UCSD-AML1 (cell line): Measurements from ENCODE around the gene VGLL4.

Experiments
- DNase-seq: peaks from one replicate; lab custom pipeline; 2025; ENCODE audit not compliant: unreplicated experiment; lab: John Stamatoyannopoulos, UW

VGLL4 gene

DNA sequence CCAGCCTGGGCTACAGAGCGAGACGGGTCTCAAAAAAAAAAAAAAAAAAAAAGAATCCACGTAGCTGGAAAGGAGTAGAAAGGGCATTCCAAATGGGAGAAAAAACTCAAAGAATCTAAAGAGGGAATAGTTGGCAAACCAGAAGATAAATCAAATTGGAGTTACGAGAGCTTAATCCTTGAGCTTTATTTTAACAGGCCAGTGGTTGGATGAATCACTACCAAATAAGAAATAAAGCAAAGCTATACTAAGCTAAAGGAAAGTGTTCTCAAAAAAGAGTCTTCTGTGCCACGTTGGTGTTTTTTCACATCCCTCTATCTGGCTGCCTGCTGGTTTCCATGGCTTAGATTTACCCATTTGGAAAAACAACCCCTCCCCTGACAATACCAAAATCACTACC is 14.0 kb downstream of the VGLL4 start:
- no peak for DNase-seq

- no peak for DNase-seq
Observed at GRCh38 chr3:11627612-11628011, 16.1 kb downstream of the VGLL4 start.

DNA sequence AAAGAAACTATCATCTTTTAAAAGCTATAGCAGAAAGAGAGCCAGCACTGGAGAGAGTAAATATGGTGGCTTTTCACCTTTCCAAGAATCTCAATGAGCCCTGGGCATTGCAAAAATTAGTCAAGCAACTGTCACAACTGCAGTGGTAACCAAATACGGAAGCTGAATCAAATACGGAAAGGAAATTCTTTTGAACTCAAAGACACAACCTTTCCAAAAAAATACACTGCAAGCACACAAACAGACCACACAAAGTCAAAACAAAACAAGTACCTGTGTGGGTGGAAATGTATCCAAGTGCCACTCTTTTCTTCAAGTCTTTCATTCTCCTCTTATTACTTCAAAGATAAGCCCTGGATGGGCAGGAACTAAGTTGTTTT is 17.6 kb downstream of the VGLL4 start:
- DNase-seq, result no peak

- DNase-seq, result no peak
Observed at GRCh38 chr3:11625376-11626083, 18.2 kb downstream of the VGLL4 start.

DNA sequence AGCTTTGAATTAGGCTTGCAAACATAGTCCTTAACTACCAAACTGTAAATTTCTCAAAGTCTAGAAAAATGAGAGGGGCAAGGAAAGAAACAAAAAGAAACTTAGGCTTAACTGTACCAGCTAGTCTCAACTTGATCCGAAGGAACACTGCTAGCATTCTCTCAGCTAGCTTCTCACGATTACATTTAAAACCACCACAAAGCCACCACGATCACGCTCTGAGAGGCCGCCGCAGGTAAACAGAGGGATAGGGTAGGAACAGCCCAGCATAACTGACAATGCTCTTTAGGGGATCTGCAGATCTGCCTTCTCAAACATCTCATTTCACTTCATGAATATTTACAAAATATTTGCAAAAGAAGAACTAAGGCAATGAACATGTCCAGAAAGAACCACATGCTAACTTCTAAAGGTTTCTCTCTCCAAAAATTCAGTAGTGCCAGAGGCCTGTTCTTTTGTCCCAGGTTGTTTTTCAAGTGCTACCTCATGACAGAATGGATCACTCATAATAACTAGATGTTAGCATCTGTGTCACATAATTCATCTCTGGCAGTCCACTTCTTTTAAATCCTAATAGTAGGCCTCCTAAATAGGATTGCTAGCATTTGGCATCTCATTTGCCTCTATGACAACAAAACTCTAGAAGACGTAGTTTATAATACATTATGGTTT is 18.9 kb downstream of the VGLL4 start:
- no peak for DNase-seq

GRCh38 chr3:11624161-11624560 is 19.6 kb downstream of the VGLL4 start:
- DNase-seq, result no peak

GRCh38 chr3:11622586-11623550 is 20.8 kb downstream of the VGLL4 start:
- DNase-seq, result no peak

- no peak for DNase-seq
Observed at GRCh38 chr3:11621077-11621476, 22.6 kb downstream of the VGLL4 start.

- no peak for DNase-seq
Observed at GRCh38 chr3:11619946-11620652, 23.6 kb downstream of the VGLL4 start.

DNA sequence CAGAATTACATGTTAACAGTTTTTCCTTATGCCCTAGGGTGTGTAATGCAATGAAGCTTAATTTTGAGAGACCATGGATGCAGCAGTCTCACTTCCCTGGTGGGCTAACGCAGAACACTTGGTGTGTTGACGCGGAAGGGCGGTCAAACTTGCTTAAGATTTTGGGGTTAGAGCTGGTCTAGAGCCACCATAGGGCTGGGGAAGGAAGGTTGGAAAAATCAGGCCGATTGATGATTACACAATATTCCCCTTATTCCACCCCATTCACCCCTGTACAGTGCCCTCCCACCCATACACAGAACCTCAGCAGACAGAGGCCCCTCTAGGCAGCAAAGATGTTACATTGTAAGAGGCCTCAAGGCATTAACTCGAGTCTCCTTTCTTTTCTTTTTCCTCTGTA is 24.3 kb downstream of the VGLL4 start:
- DNase-seq, result no peak

DNA sequence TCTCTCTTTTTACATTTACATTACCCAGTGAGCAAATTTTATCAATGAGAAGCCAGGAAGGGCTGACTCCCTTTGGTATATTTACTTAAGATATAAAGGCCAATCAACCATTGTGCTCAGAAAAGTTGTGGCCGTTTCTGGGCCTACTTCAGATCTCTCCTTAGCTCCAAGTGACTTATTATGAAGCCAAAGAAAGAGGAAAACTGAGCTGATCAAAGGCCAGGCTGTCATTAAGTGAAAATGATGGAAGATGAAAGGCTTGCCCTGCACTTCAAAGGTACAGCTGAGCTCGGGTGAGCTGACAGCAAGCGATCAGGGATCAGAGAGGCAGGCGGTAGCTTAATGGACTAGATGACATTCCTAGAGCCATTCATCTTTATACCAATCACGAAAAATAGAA is 24.8 kb downstream of the VGLL4 start:
- DNase-seq, result no peak

DNA sequence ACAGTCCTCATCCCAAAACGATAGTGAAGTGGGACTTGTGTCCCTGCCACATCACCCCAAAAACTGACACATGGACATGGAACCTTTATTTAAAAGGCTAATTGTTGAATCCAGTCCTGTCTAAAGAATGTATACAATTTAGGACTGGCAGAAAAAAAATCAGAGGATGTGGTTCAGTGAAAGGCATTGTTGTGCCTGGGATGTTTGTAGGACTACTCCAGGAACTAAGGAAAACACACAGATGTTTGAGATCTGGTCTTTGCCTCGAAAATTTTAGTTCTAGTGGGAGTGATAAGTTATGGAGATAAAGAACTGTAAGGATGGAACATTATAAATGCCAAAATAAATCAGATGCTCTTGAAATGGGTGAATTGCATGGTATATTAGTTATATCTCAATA is 27.2 kb downstream of the VGLL4 start:
- DNase-seq, result no peak

GRCh38 chr3:11613851-11614487 is 29.7 kb downstream of the VGLL4 start:
- no peak for DNase-seq

GRCh38 chr3:11613319-11613718 is 30.4 kb downstream of the VGLL4 start:
- no peak for DNase-seq

- DNase-seq, result no peak
Observed at GRCh38 chr3:11612515-11613188, 31.1 kb downstream of the VGLL4 start.

GRCh38 chr3:11611341-11611799 is 32.3 kb downstream of the VGLL4 start:
- DNase-seq, result no peak

DNA sequence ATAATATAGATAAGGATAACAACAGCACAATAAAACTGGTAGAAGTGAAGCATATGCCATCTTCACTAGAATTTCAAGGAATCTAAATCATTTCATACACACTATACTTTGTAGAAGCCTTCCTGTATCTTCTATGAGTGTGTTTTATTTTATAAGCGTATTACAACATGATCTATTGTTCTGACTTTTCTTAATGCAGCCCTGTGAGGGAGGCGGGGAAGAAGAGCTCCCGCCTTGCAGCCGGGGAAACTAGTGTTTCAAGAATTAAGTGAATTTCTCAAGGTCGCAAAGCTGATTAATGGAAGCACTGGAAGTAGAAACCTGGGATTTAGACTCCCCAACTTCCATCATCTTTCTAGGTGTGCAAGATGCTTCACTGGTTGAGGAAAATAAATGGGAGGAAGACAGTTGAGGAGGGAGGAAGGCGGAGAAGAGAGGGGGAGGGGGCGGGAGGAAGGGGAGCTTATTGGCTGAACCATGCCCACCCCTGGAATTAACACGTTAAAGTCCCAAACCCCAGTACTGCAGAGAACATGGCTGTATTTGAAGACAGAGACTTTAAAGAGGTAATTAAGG is 32.9 kb downstream of the VGLL4 start:
- no peak for DNase-seq

DNA sequence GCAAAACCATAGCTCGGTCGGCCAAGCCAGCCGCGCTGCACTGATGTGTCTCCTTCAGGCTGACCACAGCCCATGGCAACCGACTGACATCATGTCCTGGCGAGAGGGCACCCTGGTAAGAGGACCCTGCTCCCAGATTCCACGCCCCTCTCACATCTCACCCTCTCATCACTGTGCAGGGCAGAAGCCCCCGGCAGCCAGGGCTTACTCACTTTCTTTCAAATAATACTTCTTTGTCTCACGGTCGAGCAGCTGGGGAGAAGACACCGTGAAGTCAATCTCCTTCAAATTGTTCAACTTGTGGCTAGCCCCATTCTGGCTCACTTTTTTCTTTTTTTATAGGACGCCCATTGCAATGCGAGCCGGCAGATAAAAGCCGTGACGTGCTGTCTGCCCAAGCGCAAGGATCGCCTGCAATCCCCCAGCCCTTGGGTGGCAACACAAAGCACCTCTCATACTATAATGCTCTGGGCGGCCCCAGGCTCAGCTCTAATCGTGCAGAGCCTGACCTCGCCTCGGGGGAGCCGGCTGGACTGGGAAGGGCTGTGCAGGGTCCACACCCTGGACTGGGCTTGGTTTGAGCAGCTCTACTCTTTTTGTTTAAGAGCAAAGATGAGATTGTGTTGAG is 33.6 kb downstream of the VGLL4 start:
- DNase-seq, result no peak

DNA sequence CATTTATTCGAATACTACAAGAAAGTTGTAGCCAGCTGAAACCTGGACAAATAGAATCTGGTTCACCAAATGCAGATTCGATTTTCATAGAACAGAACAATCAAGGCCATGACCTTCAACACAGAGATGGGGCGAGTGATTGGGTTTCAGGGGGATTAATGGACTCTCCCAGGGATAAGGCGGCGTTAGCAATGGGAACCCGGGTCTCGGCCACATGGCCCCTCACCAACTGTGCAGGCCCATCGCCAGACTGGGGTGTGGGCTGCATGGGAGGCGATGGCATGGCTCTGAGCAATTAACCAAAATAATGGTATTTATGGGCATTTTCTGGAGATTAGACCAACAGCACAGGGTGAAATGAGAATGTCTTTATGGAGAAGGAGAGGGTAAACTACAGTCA is 34.2 kb downstream of the VGLL4 start:
- no peak for DNase-seq
